Ovary (tissue), 3 donors: ENCODE results near the gene EDNRA.

Experiments
- CTCF ChIP-seq, 3 donors: fragments of 450-650 bp in 2 of 3; fragments of 200-600 bp in 1 of 3; IDR thresholded peaks; one replicate each; pipeline versions ENCODE4 v1.5.1 to v1.8.0; 2016 to 2022; ENCODE audit warnings: antibody characterized with exemption in 3 of 3, mild to moderate bottlenecking in 1 of 3
- EP300 ChIP-seq: sonication (generic); formaldehyde crosslinking; IDR thresholded peaks from one replicate; pipeline ENCODE4 v1.6.1; 2017; ENCODE audit warnings: antibody characterized with exemption
- POLR2A ChIP-seq: fragments of 450-650 bp; IDR thresholded peaks from one replicate; pipeline ENCODE4 v1.6.1; 2017; ENCODE audit warnings: antibody characterized with exemption, mild to moderate bottlenecking, moderate library complexity
- donor health status: DM: no; HTN: no; CAD: no.

- no peak for TF ChIP-seq CTCF (IDR thresholded peaks at IDR 0.05)
- TF ChIP-seq POLR2A, result no peak
- TF ChIP-seq EP300, result no peak
Observed at GRCh38 chr4:147482281-147482680, 1.4 kb downstream of the EDNRA start.
